K562 (cell line): ENCODE data around the gene KIF19. TPM values are rescaled to one million over a fixed set of nuclear protein-coding genes. Genes with fewer than 3 reads are reported as not detected.
A peak's percentile ranks its signal among the peaks of the same experiment; 100 is the strongest.

ENCODE experiments used
- ATAC-seq: fragments of 200-7000 bp; cut with Tn5 transposase; 3 replicates; pipeline ENCODE4 v1.9.1; 2020; ENCODE audit warnings: moderate library complexity
- BruUV-seq: library from RNA; stranded (reverse); fragments of 400-500 nt; replicated peaks from 2 replicates; lab custom pipeline; 2021; lab: Mats Ljungman, UMichigan
- CTCF ChIA-PET: fragments of 300-600 bp; formaldehyde crosslinking; extraction: SDS; loops from one replicate; lab custom pipeline; 2021; ENCODE audit warnings: low intra/inter-chr PET ratio; lab: Yijun Ruan, JAX
- POLR2A ChIA-PET: fragments of 300-600, 350-650 bp; sonication (Branson Sonifier 250); formaldehyde crosslinking; extraction: SDS; loops from one replicate; lab custom pipeline; 2021; ENCODE audit warnings: antibody characterized with exemption, inconsistent platforms; lab: Yijun Ruan, JAX
- DNase-seq, 4 experiments: peaks; one replicate each; pipeline versions ENCODE4 v3.0.0 to v3.0.0-alpha.2; 2011 to 2018; ENCODE audit warnings: low spot score in 3 of 4, mixed read lengths in 3 of 4; ENCODE audit errors: extremely low read depth in 1 of 4
- FAIRE-seq: peaks from 2 replicates; lab custom pipeline; 2011; peaks lifted over from hg19 to GRCh38; lab: Jason Lieb, UNC
- H2AFZ ChIP-seq: 2 replicates; pipeline ENCODE4 v1.6.0; 2011; ENCODE audit warnings: low read depth, low read length, control low read depth, inconsistent platforms
- H3K27ac ChIP-seq: fragments of 200-600 bp; 3 replicates; pipeline ENCODE4 v1.8.0; 2011; ENCODE audit warnings: low read depth, mild to moderate bottlenecking, control low read depth, inconsistent platforms, low read length, moderate library complexity, mixed read lengths; ENCODE audit errors: extremely low read depth
- H3K27me3 ChIP-seq, 2 experiments: fragments of 300-600 bp in 1 of 2; 2 replicates in 1 of 2; 3 replicates in 1 of 2; pipeline versions ENCODE4 v1.6.0 to v1.8.0; 2011; ENCODE audit warnings: inconsistent platforms in 2 of 2, low read length in 2 of 2, mild to moderate bottlenecking in 1 of 2, mixed read lengths in 1 of 2, moderate library complexity in 1 of 2; ENCODE audit not compliant: control insufficient read depth in 2 of 2, insufficient read depth in 2 of 2
- H3K36me3 ChIP-seq: fragments of 300-600 bp; 3 replicates; pipeline ENCODE4 v1.8.0; 2011; ENCODE audit warnings: mild to moderate bottlenecking, low read length, inconsistent platforms; ENCODE audit not compliant: control insufficient read depth, insufficient read depth
- H3K4me1 ChIP-seq, 2 experiments: fragments of 200-600 bp in 1 of 2; replicated peaks in 1 of 2; 2 replicates in 1 of 2; 3 replicates in 1 of 2; pipeline versions ENCODE4 v1.5.1 to v1.8.0; 2011; ENCODE audit warnings: inconsistent platforms in 2 of 2, low read length in 2 of 2, mild to moderate bottlenecking in 1 of 2, mixed read lengths in 1 of 2, moderate library complexity in 1 of 2; ENCODE audit not compliant: control insufficient read depth in 2 of 2, insufficient read depth in 2 of 2
- H3K4me2 ChIP-seq: 2 replicates; pipeline ENCODE4 v1.6.1; 2011; ENCODE audit warnings: low read length, control low read depth, inconsistent platforms, mixed read lengths; ENCODE audit not compliant: insufficient read depth
- H3K4me3 ChIP-seq: fragments of 200-600 bp; sonication (generic), shearing (Covaris generic); 2 replicates; pipeline ENCODE4 v1.5.1; 2016; ENCODE audit warnings: control low read depth, inconsistent platforms
- H3K79me2 ChIP-seq: fragments of 200-600 bp; 3 replicates; pipeline ENCODE4 v1.8.0; 2011; ENCODE audit warnings: low read length, inconsistent platforms; ENCODE audit not compliant: control insufficient read depth, insufficient read depth
- H3K9ac ChIP-seq, 2 experiments: 2 replicates each; pipeline versions ENCODE4 v1.6.0 to v1.6.1; 2011; ENCODE audit warnings: low read depth in 2 of 2, low read length in 2 of 2, control low read depth in 1 of 2, inconsistent platforms in 1 of 2, mild to moderate bottlenecking in 1 of 2, mixed read lengths in 1 of 2; ENCODE audit not compliant: insufficient read depth in 1 of 2
- H3K9me1 ChIP-seq: one replicate; pipeline ENCODE4 v1.6.0; 2011; ENCODE audit warnings: inconsistent platforms, mild to moderate bottlenecking, low read length, moderate library complexity; ENCODE audit not compliant: control insufficient read depth, insufficient read depth
- H3K9me3 ChIP-seq: replicated peaks from 2 replicates; pipeline ENCODE4 v1.5.1; 2011; ENCODE audit warnings: low read depth, low read length, inconsistent platforms; ENCODE audit not compliant: control insufficient read depth, insufficient read depth
- H4K20me1 ChIP-seq: replicated peaks from 2 replicates; pipeline ENCODE4 v1.6.1; 2011; ENCODE audit warnings: low read length, inconsistent platforms, mixed read lengths; ENCODE audit not compliant: control insufficient read depth, insufficient read depth
- FUS ChIP-seq: fragments of 200-400 bp; formaldehyde crosslinking; optimal IDR thresholded peaks from 2 replicates; pipeline ENCODE3; 2017; ENCODE audit warnings: low read depth, low read length
- HNRNPUL1 ChIP-seq: fragments of 200-400 bp; formaldehyde crosslinking; IDR thresholded peaks from 2 replicates; pipeline ENCODE4 v1.6.1; 2017; ENCODE audit warnings: low read length
- JUNB ChIP-seq: fragments of 450-650 bp; formaldehyde crosslinking; conservative IDR thresholded peaks from 2 replicates; pipeline ENCODE4 v1.4.0; 2020; ENCODE audit warnings: mild to moderate bottlenecking
- L3MBTL2 ChIP-seq: fragments of 450-650 bp; IDR thresholded peaks from 2 replicates; pipeline ENCODE4 v1.6.1; 2016; ENCODE audit warnings: mild to moderate bottlenecking, moderate library complexity
- PTTG1 ChIP-seq: fragments of 450-650 bp; IDR thresholded peaks from 2 replicates; pipeline ENCODE4 v1.6.1; 2016; ENCODE audit warnings: low read depth, mild to moderate bottlenecking, missing genetic modification characterization, missing compliant biosample characterization
- SREBF2 ChIP-seq: sonication (generic); formaldehyde crosslinking; IDR thresholded peaks from 2 replicates; pipeline ENCODE4 v1.4.0; 2020; ENCODE audit warnings: mild to moderate bottlenecking, missing genetic modification reagents
- TEAD2 ChIP-seq: fragments of 450-650 bp; IDR thresholded peaks from 2 replicates; pipeline ENCODE4 v1.6.1; 2016; ENCODE audit warnings: missing genetic modification characterization, control low read depth, missing compliant biosample characterization
- THRAP3 ChIP-seq: fragments of 450-650 bp; IDR thresholded peaks from 2 replicates; pipeline ENCODE4 v1.6.1; 2016; ENCODE audit warnings: mild to moderate bottlenecking, inconsistent platforms, borderline replicate concordance
- TRIM28 ChIP-seq: fragments of 450-650 bp; IDR thresholded peaks from 2 replicates; pipeline ENCODE4 v1.6.1; 2017
- ZC3H11A ChIP-seq: IDR thresholded peaks from 2 replicates; pipeline ENCODE4 v1.6.1; 2012; ENCODE audit warnings: low read depth, low read length, improper control_type of control experiment
- ZKSCAN1 ChIP-seq: fragments of 150-350 bp; IDR thresholded peaks from 2 replicates; pipeline ENCODE4 v1.6.1; 2016; ENCODE audit warnings: low read depth, low read length
- ZNF212 ChIP-seq: fragments of 450-650 bp; formaldehyde crosslinking; IDR thresholded peaks from 2 replicates; pipeline ENCODE4 v1.4.0; 2020; ENCODE audit warnings: mild to moderate bottlenecking
- WGBS: fragments of 100-300 bp; shearing (Covaris generic); methylation state at CpG from one replicate; pipeline ENCODE4 v1.1.6; 2016; ENCODE audit warnings: low coverage, mixed read lengths; ENCODE audit not compliant: insufficient coverage; ENCODE audit errors: missing lambda C conversion rate; 5-methylcytosine and 5-hydroxymethylcytosine counted together
- in situ Hi-C: fragments of 300-500 bp; cut with MboI; formaldehyde crosslinking; loops from 4 replicates; pipeline ENCODE4 v1.15.0; 2018; ENCODE audit warnings: inconsistent platforms, mixed read lengths
- intact Hi-C: fragments of 100-400 bp; cut with micrococcal nuclease; formaldehyde crosslinking; loops from 2 replicates; pipeline ENCODE4 v1.14.2; 2022
- polyA plus RNA-seq, 8 experiments: library from polyadenylated mRNA; depleted of rRNA in 4 of 8; stranded (reverse) in 5 of 8; unstranded in 3 of 8; fragments of >200 nt; fragmentation: Nextera tagmentation in 2 of 8; fragmentation: Illumina TruSeq in 1 of 8; extraction: Ambion mirVana in 2 of 8; extraction: Trizol in 1 of 8; gene quantifications; 2 replicates each; pipeline versions ENCODE4 v1.2.1 to v1.2.3, GENCODE V29; 2011 to 2014; ENCODE audit warnings: inconsistent platforms in 1 of 8, missing spikeins in 1 of 8
- total RNA-seq, 7 experiments: library from RNA; depleted of rRNA in 6 of 7; stranded (reverse); fragments of >200 nt in 6 of 7; fragmentation: Illumina TruSeq in 2 of 7; extraction: Trizol in 2 of 7; gene quantifications; 2 replicates each; pipeline versions ENCODE4 v1.2.1 to v1.2.3, GENCODE V29; 2011 to 2021; ENCODE audit warnings: low replicate concordance in 1 of 7
- TF ChIP-seq, protein P1 (sequence below): fragments of 250-450 bp; sonication (Bioruptor Pico); IDR thresholded peaks from 2 replicates; pipeline ENCODE4 v1.5.0; 2022; ENCODE audit warnings: mild to moderate bottlenecking

The KIF19 gene
- total and polyA plus RNA-seq, 9 of the 15 experiments (the other 6 are each of a cell fraction or from before 2014, with no cell fraction given) = 0.10 TPM; not detected in 8

DNA sequence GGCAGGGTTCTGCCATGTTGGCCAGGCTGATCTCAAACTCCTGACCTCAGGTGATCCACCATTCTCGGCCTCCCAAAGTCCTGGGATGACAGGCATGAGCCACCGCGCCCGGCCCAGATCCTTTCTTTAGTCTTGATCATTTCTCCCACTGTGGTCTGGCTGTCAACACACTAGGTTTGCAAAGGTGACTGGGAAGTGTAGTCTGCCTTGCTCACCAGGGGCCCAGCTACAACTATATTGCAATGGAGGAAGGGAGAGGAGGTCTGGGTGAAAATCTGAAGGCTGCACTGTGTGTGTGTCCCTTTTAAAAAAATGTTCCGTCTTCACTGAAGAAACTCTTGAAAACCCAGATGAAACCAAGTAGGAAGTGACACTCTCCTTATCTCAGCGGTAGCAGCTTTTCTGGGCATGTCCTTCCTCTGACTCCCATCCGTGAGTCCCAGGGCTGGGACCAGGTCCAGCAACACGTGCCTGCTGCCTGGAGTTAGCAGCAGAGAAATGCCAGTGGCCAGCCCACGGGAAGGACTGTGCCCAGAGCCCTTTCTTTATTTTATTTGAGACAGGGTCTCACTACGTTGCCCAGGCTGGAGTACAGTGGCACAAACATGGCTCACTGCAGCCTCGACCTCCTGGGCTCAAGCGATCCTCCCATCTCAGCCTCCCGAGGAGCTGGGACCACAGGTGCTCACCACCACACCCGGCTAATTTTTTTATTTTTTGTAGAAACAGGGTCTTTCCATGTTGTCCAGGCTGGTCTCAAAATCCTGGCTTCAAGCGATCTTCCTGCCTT is 17.8 kb upstream of the KIF19 start (continued):
- TF ChIP-seq, protein P1, sequence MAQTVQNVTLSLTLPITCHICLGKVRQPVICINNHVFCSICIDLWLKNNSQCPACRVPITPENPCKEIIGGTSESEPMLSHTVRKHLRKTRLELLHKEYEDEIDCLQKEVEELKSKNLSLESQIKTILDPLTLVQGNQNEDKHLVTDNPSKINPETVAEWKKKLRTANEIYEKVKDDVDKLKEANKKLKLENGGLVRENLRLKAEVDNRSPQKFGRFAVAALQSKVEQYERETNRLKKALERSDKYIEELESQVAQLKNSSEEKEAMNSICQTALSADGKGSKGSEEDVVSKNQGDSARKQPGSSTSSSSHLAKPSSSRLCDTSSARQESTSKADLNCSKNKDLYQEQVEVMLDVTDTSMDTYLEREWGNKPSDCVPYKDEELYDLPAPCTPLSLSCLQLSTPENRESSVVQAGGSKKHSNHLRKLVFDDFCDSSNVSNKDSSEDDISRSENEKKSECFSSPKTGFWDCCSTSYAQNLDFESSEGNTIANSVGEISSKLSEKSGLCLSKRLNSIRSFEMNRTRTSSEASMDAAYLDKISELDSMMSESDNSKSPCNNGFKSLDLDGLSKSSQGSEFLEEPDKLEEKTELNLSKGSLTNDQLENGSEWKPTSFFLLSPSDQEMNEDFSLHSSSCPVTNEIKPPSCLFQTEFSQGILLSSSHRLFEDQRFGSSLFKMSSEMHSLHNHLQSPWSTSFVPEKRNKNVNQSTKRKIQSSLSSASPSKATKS (CRISPR knock-in tag) = no peak
- TF ChIP-seq L3MBTL2 = peak; percentile 59; the same call in 1 of the 2 replicates

DNA sequence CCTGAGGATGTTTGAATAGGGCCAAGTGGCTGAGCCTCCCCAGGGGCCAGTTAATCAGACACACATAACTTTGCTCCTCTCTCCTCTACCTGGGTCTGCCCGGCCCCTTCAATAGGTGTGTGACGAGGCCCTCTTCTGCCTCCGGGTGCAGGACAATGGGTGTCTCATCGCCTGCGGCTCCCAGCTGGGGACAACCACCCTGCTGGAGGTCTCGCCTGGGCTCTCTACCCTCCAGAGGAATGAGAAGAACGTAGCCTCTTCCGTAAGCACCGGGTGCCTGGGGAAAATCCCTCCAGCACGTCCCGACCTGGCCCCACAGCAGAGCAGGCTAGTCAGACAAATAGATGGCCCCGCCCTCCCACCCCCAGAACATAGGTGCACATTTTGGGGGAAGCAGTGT is 16.1 kb upstream of the KIF19 start:
- WGBS = 18% methylated on average over 10 of the region's 12 CpGs
- no peak overlapping the region for H3K4me2 ChIP-seq
- H3K4me1 ChIP-seq = peaks cover 0 to 9% of the 10 kb centered on the region in 2 experiments; a peak in 1 of 5 replicates
- H3K9me3 ChIP-seq = peaks cover 5% of the 10 kb centered on the region; the same call in 1 of the 2 replicates
- intact Hi-C loops (no loop called here), in situ Hi-C loops (no loop called here)
- DNase-seq (no peak), ATAC-seq (no peak), FAIRE-seq (no peak)
- no TSS peak for BruUV-seq
- H3K9ac ChIP-seq = no peak overlapping the region
- H2AFZ ChIP-seq = no peak overlapping the region
- H3K79me2 ChIP-seq = no peaks in the 10 kb centered on the region
- H3K27me3 ChIP-seq = peaks cover 2 to 30% of the 10 kb centered on the region in 2 experiments; a peak in 4 of 5 replicates
- POLR2A ChIA-PET = interaction anchor here (0.6 to 0.7 kb wide), 3 partner anchors 18 to 106 kb away, joined by 3 read pairs; no protein-coding TSS in a partner anchor
- H3K27ac ChIP-seq = no peak overlapping the region
- CTCF ChIA-PET = no interaction called here
- H3K9me1 ChIP-seq = no peaks in the 10 kb centered on the region
- TF ChIP-seq TRIM28 (no peak), ZKSCAN1 (no peak), JUNB (CRISPR knock-in tag) (no peak), TEAD2 (tag) (no peak), HNRNPUL1 (no peak), SREBF2 (no peak), PTTG1 (tag) (no peak), ZNF212 (CRISPR knock-in tag) (no peak), THRAP3 (no peak), FUS (no peak), ZC3H11A (no peak)
- no peaks in the 10 kb centered on the region for H3K36me3 ChIP-seq
- H4K20me1 ChIP-seq = no peaks in the 10 kb centered on the region
- no peak overlapping the region for H3K4me3 ChIP-seq
